GM21786 (cell line): Measurements from ENCODE around the gene SRBD1.

Experiments
- ATAC-seq: cut with Tn5 transposase; IDR thresholded peaks from one replicate; pipeline ENCODE4 v1.9.1; 2021; ENCODE audit not compliant: unreplicated experiment

The SRBD1 gene

DNA sequence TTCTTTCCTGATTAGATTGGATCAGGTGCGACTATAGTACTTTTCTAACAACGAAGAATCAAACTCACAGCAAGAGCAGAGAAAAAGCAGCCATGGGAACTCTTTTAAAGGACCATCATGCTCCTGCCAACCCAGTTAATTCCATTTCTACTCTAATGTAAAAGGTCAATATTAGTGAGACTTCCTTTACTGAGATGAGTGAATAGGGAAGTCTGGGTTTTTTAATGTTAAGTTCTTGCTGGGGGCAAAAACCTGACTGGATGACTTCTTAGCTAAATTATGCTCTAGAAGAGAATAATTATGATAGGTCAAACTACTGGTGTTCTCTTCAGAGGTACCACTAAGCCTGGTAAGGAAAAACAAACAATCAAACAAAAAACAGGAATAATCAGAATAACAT is 8.4 kb downstream of the SRBD1 start:
- no peak for ATAC-seq

DNA sequence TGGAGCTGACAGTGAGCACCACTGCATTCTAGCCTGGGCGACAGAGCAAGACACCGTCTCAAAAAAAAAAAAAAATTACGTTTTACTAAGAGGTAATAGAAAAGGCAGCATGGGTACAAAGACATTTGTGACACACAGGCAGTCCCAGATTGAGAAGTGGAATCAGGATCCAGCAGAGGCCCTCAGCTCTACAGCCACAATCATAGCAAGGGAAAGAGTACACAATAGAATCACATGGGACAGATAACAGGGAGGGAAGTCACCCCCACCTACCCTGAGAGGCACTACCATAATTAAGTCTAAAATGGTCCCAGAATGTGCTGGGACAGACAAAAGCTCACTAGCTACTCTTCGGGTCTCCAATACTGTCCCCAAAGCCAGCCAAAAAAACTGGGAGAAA is 12.5 kb downstream of the SRBD1 start:
- ATAC-seq, result no peak

DNA sequence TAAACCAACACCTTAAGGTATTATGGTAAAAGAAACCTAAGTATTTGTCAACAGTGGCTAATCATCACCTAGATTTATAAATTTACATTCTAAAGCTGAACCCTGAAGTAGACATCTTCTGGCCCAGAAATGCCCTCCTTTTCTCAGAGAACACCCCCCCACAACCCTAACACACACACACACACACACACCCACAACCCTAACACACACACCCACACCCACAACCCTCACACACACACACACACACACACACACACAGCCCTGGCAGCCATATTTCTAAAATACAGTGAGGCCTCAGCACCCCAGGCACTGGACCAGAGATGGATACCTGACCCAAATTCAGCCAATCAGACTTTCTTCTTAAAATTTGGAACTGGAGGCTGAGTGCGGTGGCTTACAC is 14.3 kb downstream of the SRBD1 start:
- no peak for ATAC-seq

DNA sequence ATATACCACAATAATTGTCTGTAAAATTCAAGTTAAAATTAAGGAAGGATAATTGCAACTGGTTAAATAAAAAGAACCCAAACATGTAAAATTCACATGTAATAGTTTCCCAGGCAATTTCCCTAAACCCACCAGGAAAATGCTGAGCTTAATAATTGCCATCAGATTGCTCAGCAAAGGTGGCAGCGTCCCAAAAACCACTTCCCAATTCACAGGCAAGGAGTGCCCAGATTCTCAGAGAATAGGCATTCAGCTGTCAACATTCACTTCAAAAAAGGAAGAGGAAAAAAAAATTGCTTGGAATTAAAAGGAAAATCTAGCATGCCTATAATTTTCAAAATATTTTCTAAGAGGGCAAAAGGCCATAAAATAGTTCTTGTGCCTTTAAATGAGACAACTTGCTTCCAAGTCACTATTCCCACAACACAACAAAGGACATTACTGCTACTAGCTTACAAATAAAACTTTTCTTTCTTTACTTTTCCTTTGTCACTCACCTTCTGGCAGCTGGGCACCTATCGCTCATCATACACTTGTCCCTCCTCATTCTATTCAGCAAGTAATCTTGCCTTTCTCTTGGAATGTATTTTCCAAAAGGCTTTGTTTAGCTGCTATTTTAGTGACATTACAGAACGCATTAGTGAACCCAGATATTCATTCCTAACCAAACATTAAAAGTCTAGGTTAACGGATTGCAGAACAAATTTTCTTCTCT is 15.2 kb downstream of the SRBD1 start:
- no peak for ATAC-seq

GRCh38 chr2:45591073-45591472 is 20.0 kb downstream of the SRBD1 start:
- ATAC-seq, result no peak

- no peak for ATAC-seq
These were observed 22.8 kb downstream of the SRBD1 start for GRCh38 chr2:45588158-45588829.

GRCh38 chr2:45586600-45586999 is 24.5 kb downstream of the SRBD1 start:
- no peak for ATAC-seq

GRCh38 chr2:45585267-45585861 is 25.7 kb downstream of the SRBD1 start:
- no peak for ATAC-seq

DNA sequence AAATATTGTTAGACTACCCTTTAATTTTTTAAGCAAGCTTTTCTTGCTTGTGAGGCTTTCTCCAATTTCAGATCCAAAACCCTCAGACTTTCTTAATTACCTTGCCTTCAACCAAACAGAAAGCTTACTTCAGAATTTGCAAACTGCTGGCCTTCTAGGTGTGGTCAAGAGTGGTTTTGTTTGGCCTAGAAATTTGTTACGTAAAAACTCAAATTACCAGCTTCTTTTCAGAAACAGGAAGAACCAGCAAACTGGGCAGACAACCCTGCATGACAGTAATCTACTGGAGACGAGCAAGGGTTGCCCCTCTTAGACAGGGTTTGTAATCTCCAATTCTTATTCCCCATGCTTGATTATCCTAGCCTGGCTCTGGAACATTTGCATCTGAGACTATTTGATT is 27.1 kb downstream of the SRBD1 start:
- ATAC-seq, result no peak

- no peak for ATAC-seq
These were observed 28.5 kb downstream of the SRBD1 start for GRCh38 chr2:45582522-45582921.

DNA sequence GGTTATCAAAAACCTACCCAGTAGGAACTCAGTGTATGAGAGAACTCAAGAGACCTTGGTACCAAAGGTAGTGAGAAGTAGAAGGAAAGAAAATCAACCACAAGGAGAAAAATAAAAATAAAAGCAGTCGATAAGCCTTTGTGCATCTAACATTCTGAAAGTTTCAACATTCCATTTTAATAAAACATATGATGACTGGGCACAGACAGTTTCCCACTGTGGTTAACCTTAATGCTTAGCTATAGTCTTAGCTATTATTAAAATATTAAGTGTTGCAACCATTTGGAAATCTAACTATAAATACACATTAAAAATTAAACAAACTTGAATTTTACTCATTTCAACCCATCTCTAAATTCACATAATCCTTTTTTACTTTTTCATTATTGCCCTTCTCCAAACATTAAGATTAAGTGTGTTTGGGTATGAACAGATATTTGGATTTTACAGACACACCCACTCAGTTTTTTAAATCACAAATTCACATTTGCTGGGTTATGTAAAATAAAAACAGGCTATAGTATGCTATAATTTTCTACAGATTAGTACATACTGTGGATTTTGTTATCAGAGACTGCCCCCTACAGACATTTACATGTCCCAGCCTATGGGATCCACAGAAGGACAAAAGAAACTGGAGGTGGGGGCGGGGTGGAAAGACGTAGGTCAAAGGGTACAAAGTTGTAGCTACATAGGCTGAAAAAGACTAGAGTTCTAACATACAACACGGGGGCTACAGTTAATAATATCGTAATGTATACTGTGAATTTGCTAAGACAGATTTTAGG is 32.8 kb downstream of the SRBD1 start:
- no peak for ATAC-seq

GRCh38 chr2:45577441-45577840 is 33.6 kb downstream of the SRBD1 start:
- no peak for ATAC-seq

DNA sequence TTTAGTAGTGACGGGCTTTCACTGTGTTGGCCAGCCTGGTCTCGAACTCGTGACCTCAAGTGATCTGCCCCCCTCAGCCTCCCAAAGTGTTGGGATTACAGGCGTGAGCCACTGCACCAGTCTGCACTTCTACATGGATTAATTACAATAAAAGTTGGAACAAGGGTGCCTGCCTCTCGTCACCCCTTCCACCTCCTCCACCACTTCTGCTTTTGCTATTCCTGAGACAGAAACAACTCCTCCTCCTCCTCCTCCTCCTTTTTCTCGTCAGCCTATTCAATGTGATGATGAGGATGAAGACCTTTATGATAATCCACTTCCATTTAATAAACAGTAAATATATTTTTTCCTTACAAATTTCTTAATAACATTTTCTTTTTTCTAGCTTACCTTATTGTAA is 35.2 kb downstream of the SRBD1 start:
- ATAC-seq, result no peak

DNA sequence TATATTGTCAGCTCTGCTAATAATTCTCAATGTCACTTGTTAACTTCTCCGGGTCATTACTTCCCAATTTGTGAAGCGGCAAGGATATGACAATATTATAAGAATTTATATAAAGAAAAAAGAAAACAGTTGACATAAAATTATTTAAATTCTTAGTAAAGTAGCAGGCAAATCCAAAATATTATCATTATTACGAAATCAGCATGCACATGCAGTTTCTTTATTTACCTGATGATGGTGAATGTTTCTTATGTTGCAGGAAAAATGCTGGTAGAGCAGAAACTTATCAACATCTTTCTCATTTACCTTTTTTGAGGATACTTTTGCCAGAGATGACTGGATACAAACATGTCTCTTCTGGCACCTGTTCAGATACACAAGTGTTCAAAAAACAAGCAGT is 38.1 kb downstream of the SRBD1 start:
- no peak for ATAC-seq

- no peak for ATAC-seq
These were observed 39.1 kb downstream of the SRBD1 start for GRCh38 chr2:45571940-45572339.

- no peak for ATAC-seq
These were observed 40.3 kb downstream of the SRBD1 start for GRCh38 chr2:45570671-45571334.

- no peak for ATAC-seq
These were observed 42.1 kb downstream of the SRBD1 start for GRCh38 chr2:45568935-45569334.

DNA sequence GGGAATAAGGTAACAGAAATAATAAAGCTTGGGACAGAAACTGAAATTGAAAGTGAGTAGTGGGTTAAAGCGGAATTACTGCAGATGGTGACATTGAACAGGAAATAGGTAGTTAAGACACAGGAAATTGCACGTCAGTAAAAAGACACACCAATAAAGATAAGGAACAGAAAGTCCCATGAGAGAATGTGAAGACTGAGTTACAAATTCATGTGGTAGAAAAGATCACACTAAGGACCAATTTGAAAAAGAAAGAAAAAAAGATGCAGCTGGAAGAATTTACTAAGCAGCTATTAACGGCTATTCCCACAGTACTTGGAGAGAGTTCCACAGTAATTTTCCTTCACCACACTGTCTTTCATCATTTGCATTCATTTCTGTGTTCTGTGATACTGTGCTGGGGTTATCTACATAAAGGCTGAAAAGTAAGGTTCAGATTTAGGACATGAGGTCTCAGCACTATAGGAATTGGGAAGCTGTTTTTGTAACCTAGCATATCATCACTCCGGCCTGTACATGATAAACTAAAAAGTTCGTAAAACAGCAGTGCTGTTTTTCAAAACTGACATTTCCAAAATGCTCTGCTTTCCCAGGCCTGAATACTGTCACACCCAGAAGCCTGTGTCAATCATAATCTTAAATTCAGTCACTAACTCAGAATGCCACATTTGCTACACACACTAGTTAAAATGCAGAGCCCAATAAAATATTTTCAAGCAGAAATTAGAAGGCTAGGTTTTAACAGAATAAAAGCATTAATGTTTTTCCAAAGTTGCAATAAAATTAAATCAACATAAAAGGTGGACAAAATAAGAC is 42.9 kb downstream of the SRBD1 start:
- ATAC-seq, result peak; percentile 98

GRCh38 chr2:45567288-45567963 is 43.6 kb downstream of the SRBD1 start:
- no peak for ATAC-seq

- no peak for ATAC-seq
These were observed 51.6 kb downstream of the SRBD1 start for GRCh38 chr2:45559436-45559835.
